MV-4-11 (cell line): ENCODE measurements around the gene TOR1AIP2.
"Not testable (repeated sequence)": the region's sequence is repeated elsewhere in the genome, so short reads cannot be mapped to it uniquely, and the experiment has no call there.

Source experiments
- DNase-seq: peaks from one replicate; lab custom pipeline; 2025; lab: John Stamatoyannopoulos, UW

The TOR1AIP2 gene

GRCh38 chr1:179807291-179807690 lies 70.3 kb downstream of the TOR1AIP2 start:
- no peak for DNase-seq

GRCh38 chr1:179806333-179806732 lies 71.3 kb downstream of the TOR1AIP2 start:
- DNase-seq, result no peak

DNA sequence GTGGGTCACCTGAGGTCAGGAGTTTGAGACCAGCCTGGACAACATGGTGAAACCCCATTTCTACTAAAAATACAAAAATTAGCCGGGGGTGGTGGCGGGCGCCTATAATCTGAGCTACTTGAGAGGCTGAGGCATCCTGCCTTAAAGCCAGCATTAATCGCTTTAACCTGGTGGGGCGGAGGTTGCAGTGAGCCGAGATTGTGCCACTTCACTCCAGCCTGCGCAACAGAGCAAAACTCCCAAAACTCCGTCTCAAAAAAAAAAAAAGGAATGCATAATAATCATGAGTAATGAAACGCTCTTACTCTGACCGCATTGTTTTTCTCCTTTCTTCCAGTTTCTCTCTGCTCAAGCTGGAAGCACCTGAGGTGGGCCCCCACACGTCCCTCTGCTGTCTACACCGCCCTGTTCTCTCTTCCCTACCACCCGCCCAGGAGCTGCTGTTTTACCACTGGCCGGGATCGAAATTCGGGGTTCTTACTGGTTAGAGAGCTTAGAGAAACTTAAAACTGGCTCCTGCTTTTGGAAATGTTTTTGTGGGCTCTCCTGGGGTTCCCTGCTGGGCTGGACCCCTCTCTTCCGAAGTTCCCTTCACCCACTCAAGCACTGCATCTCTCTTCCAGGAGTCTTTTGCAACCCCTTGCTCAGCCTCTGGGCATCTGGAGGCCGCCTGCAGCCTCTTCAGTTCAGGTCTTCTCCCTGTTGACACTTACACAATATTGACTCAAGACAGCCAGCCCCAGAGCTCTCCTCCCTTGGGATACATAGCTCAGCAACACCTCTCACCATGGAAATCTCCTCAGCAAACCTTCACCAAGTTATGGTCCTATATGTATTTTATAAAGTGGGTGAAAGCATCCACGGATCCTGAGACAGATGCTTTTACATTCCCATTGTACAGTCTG lies 72.1 kb downstream of the TOR1AIP2 start:
- no peak for DNase-seq

DNA sequence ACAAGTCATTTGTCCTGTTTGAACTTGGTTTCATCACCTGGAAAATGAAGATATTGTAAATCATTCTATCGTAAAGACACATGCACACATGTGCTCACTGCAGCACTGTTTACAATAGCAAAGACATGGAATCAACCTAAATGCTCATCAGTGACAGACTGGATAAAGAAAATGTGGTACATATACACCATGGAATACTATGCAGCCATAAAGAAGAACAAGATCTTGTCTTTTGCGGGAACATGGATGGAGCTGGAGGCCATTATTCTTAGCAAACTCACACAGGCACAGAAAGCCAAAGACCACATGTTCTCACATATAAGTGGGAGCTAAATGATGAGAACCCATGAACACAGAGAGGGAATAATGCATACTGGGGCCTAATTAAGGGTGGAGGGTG lies 73.2 kb downstream of the TOR1AIP2 start:
- not testable (repeated sequence) for DNase-seq

- DNase-seq, result no peak
Observed at GRCh38 chr1:179803918-179804317, 73.7 kb downstream of the TOR1AIP2 start.

DNA sequence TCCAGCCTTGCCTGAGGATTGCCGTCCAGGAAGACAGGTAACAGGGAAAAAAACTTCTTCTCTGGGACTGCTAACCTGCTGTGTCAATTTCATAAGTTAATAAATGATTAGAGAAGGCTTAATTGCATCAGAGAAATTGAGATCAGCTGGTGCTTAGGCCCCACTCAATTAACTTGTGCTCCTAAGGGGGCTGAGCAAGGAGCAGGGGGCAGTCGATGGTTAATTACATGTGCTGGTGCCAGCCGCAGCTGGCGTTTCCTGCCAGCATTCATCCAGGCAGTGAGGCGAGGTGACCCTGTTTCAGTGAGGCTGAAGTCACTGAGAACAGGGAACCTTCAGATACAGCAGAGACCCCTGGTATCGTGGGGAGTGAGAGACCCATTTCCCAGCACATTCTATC lies 74.5 kb downstream of the TOR1AIP2 start:
- no peak for DNase-seq

DNA sequence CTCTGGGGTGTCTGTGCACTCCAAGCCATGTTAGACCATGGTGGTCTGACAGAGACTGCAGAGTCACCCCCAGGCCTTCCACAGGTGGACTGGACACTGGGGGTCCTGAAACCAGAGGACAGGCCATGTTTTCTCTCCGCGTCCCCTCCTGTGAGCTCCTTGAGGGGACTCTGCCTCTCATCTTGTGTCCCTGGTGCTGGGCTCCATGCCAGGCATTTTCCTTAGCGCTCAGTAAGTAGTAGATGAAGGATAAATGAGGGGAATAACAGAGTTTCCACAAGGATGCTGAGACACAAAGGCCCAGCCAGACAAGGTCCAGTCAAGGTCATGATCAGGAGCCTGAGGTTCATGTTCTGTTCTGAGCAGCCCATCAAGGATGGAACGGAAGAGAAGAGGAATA lies 77.1 kb downstream of the TOR1AIP2 start:
- DNase-seq, result no peak

- DNase-seq, result no peak
Observed at GRCh38 chr1:179798864-179799516, 78.6 kb downstream of the TOR1AIP2 start.

DNA sequence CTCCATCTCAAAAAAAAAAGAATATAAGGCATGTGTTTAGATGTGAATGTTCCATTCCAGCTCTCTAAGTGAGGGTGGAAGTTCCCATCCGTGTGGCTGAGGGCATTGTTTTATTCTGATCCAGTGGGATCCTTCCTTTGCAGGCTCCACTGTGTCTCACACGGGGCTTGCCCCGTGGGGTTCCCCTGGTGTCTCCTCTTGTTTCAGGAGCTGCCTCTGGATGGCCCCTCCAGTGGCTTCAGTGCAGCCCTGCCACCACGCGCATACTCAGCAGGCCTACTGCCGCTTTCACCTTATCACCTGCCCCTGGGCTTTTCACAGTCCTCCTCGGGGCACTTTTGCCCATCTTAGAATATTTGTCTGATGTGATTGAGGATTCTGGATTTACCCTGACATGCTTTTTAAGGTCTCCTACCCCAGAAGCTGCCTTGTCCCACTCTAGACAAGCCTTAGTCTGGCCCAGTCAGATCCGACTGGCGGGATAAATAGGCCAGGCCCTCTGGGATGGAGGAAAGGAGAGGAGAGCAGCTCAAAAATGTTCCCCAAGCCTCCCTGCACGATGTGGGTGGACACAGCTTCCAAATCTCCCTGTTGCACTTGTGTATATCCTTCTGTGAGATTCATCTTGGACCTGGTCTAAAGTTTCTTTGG lies 79.3 kb downstream of the TOR1AIP2 start:
- DNase-seq, result no peak

DNA sequence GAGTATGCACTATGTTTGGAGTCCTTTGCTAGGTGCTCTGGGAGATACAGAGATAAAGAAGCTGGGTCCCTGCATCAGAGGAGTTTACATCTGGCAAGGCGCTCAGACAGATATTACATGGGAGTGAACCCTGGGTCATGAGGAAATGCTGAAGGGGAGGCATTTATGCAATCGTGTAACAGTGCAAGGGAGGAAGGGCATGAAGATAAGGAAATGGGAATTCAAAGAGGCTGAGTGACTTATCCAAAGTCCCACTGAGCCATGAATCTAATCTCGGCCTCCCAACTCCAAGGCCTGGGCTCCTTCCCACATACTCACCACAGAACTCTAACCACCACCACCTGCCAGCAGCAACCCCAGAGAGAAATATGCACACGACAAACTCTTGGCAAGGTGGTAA lies 82.9 kb downstream of the TOR1AIP2 start:
- DNase-seq, result peak; percentile 61

DNA sequence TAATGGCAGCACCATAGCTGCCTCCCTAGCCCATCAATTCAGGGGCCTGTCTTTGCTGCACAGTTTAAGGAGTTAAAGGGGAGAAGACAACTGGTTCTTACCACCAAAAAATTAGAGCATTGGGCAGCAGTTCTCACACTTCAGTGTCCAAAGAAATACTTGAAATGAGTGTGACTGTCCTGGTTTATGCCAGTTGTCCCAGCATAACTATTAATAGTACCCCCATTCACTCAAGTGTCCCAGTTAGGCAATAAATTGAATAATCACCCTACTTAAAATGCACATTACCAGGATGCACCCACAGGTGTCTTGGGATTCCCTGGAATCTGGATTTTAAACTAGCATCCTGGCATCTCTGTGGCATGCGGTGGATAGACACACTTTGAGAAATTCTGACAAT lies 83.5 kb downstream of the TOR1AIP2 start:
- no peak for DNase-seq

DNA sequence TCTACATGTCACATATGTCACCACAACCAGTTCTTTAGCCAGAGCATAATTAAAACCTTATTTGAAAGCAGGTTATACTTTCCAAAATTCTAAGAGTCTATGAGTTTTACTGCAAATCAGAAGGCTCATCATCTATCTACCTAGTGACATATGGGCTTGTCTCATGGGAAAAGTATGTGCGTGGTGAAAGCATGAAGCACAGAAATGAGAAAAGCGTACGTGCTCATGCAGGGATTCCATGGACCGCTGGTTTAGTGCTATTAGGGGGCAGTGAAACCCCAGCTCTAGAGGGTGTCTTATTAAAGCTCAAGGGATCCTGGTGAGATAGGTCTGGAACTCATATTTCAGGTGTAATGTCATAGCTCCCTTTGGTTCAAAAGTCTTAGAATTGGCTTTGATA lies 84.3 kb downstream of the TOR1AIP2 start:
- no peak for DNase-seq
